Measurements from ENCODE around the gene LCNL1.

The LCNL1 gene

DNA sequence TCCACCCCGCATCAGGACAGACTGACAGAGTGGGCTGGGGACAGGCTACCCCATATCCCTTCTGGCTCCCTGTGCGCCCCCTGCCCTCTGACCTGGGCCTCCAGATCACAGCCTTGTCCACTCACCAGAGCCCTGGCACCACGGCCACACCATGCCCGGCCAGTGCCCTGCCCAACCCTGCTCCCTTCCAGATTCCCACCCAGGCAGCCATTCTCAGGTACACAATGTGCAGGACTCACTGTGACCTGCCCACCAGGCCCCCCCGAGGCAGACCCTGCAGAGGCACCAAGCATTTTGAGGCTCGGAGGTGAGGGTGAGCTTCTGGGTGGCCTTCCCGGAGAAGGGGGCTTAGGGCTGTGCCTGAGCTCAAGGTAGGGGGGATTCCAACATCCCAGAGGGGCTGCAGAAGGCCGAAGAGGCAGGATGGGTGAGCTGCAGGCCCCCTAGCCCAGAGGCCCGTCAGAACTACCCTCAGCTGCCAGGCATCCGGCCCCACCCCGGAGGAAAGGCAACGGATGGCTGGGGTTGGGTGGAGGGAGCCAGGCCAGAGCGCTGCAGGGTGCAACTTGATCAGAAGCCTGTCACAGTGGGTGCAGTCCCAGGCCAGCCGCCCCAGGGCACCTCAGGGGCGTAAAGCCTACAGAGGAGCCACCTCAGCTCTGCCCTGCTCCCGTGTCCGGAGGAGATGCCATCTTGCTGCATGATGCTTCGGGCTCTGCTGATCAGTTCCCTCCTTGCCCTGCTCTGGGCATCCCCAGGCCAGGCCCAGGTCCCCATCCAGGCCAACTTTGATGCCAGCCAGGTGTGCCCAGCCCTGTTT, at the start of gene LCNL1:
TSS of gene LCNL1 (plus strand) at position 762 of the 820 bp plus-strand sequence. CDS start 594 bp downstream, outside the sequence.
- DNase-seq, result no peak

DNA sequence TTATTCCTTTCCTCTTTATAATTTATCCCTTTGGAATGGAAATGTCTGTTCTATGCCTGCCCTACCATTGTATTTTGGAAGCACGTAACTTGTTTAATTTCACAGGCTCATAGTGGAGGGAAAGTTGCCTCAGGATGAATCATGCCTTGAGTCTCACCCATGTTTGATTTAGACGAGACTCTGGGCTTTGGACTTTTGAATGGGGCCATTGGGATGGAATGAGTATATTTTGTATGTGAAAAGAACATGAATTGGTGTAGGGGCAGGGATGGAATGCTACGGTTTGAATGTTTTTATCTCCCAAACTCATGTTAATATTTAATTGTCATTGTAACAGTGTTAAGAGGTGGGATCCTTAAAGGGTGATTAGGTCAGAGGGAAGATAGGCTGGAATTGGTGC, 48.5 kb upstream of the LCNL1 start:
- no peak for DNase-seq

GRCh38 chr9:136935651-136936050, 47.1 kb upstream of the LCNL1 start:
- DNase-seq, result no peak

DNA sequence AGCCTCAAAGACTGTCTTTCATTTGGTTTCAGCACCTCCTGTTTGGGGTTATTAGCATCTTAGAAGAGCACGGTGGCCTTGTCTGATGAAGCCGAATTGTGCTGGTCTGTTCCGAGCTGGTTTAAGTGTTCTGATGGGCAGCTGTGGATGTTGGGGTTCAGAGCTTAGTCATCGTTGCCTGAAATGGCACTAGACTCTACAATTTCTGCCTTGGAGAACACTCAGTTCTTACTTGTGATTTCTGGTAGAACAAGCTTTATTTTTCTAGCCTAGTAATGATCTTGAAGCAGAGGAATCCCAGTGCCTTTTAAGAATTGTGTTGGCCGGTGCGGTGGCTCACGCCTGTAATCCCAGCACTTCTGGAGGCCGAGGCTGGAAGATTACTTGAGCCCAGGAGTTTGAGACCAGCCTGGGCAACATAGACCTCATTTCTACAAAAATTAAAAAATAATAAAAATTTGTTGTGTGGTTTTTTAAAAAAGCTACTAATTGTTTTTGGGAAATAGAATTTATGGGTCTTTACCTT, 46.1 kb upstream of the LCNL1 start:
- no peak for DNase-seq

- no peak for DNase-seq
These were observed 45.4 kb upstream of the LCNL1 start for GRCh38 chr9:136937186-136938001.

DNA sequence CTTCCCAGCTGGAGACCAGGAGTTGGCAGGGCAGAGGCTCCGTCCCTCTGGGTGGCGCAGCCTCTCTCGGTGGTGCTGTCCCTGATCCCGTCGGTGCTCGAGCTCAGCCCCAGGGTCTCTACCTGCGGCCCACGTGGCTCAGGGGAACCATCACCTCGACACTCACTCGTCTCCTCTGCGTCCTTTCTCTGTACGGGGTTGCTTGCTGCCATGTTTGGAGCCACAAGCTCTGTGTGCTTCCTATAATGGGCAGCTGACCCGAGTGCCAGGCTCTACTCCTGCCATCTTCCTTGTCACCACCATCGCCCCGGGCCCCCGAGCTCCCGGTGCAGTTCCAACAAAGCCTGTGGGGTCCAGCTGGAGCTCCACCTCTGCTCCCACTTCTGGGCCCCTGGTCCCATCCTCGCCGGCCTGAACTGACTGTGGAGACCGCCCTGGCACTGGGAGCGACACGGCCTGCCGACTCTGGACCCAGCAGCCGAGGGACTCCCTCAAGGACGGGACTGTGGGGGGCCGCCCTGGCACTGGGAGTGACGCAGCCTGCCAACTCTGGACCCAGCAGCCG, 43.3 kb upstream of the LCNL1 start:
- DNase-seq, result no peak

DNA sequence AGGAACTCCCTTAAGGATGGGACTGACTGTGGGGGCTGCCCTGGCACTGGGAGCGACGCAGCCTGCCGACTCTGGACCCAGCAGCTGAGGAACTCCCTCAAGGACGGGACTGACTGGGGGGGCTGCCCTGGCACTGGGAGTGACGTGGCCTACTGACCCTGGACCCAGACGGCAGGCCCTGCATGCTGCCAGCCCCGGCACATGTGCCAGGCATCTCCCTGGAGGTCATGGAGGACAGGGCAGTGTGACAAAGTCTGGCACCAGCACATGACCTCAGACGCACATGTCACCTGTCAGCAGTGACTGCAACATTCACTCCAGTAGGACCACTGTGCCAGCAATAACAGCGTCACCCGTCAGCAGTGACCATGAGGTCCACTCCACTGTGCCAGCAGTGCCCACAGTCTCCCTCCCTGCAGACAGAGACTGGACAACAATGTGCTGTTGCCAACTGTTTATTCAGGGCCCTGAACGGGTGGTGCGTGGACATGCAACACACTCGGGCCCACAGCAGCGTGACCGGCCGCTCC, 42.7 kb upstream of the LCNL1 start:
- no peak for DNase-seq

DNA sequence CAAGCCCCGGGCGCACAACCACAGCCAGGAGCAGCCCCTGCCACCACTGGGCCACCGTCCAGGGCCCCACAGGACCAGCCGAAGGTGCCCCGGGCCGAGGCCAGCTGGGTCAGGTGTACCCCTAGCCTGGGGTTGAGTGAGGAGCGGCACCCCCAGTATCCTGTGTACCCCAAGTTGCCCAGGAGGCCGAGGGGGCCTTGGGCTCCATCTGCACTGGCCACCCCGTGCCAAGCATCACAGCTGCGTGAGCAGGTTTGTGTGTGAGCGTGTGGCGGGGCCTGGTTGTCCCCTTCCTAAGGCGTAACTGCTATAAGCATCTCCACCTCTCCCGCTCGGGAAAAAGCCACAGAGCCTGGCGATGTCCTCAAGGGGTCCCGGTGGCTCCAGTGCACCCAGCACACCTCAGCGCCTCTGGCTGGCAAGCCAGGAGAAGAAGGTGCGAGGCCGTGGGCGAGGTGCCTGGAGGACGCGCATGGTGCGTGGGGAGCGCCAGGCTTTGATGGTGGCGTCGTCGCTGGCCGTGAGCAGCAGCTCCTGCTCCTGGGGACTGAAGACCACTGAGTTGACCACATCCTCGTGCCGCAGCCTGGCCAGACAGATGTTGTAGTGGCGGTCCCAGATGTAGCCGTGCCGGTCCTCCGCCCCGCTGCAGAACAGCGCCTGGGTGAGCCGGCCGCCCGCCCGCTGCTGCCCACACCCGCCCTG, 42.1 kb upstream of the LCNL1 start:
- no peak for DNase-seq

DNA sequence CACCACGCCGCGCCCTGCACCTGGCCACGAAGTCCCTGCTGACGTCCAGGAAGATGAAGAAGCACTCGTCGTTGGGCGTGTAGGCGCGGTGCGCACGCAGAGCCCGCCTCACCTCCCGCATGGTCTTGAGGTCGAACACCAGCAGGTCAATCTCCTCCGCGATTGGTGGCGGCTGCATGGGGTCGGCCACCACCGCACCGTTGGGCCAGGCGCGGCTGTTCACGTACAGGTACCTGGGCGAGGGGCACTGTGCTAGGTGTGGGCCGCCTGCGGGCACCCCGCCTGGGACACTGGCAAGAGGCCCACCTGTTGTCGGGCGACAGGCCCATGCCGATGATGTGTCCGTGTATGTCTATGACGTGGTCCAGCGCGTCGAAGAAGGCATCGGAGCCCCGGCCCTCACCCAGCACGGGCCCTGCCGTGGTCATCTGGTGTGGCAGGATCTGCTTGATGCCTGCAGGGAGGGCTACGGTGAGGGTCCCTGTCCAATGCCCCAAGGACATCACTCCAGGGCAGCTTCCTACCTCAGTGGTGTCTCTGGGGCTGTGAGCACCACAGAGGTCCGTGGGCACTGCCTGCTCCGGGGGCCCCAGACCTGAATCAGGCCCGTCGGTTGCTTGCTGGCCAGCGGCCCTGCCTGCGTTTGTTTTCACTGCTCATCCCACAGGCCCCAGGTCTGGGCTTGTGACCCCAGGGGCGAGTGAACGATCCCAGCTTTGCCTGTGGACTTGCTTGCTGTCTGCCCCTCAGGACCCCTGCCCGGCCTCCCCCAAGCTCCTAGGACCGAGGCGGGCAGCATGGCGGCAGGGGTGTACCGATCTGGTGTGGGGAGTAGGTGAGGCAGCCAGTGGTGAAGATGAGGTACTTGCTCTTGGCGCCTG, 41.3 kb upstream of the LCNL1 start:
- no peak for DNase-seq

DNA sequence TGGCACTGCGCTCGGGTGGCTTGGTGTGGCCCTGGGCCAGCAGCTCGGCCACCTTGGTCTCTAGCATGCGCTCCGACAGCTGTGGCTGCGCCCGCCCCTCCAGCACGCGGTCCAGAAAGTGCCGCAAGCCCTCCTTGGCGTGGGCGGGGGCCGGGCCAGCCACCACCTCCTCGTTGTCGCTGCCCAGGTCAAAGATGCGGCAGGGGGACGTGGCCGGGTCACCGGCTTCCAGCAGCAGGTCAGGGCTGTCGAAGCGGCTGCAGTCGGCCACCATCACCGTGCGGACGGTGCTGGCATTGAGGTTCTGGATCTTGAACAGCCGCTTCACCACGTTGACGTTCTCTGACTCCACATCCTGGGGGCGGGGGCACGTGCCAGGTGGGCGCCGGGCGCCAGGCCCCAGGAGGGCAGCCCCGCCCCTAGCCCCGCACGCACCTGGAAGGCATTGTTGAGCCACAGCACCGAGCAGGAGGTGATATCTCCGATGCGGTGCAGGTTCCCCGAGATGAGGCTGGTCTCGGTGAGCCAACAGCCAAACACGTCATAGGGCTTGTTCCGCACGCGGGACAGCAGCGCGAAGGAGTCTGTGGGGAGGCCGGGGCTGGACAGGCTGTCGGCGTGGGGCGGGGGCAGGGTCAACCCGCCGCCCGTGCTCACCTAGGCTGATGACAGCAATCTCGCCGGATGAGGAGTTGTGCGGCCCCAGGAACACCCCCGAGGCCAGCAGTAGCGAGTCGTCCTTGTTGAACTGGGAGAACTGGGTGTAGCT, 40.5 kb upstream of the LCNL1 start:
- DNase-seq, result no peak

DNA sequence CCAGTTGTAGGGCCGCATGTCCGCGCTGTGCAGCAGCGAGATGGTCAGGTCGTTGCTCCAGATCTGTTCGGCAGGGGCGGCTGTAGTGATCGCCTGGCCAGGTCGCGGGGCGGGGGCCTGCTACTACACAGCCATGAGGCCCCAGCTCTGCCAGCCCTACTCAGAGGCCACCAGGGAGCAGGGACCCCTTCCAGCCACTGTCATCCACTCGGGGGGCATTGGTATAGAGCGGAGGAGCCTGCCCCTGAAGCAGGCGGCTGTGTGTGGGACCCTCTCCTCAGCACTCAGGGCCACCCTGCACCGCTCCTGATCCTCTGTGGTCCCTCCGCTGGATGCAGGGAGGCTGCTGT, 39.9 kb upstream of the LCNL1 start:
- DNase-seq, result no peak

DNA sequence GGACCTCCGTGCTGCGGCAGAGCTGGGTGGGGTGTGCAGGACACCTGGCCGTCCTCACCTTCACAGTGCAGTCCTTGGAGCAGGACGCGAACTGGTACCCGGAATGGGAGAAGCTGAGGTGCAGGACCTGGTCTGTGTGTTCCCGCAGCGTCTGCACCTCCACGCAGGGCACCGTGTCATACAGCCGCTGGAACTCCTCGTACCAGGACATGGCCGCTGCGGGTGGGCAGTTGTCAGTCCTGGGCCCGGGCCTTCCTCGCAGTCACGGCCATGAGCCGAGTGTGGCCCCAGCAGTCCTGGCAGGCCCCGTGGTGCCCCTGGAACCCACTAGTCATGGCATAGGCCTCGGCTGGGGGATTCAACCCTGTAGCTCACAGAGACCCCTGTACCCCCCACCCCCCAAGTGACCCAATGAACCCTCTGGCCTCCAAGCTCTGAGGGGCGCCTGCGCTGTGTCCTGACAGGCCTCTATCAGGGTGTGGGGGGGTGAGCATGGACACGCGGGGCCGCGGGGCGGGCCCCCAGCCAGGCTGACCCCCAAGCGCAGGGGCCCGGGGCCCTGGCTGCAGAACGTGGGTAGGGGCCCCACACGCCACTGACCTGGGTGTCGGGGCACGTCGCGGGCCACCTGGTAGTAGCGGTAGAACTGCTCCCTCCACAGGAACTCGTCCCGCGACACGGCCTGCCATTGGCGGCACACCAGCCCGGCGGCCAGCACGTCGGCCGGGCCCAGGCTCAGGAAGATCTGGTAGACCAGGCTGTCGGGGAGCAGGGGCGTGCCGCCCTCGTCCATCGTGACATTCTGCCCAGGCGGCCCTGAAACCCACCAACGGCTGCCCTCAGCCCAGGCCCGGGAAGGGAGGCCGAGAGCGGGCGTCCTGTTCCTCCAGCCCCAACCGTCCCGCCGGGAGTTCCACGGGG, 39.2 kb upstream of the LCNL1 start:
- DNase-seq, result peak; percentile 59

DNA sequence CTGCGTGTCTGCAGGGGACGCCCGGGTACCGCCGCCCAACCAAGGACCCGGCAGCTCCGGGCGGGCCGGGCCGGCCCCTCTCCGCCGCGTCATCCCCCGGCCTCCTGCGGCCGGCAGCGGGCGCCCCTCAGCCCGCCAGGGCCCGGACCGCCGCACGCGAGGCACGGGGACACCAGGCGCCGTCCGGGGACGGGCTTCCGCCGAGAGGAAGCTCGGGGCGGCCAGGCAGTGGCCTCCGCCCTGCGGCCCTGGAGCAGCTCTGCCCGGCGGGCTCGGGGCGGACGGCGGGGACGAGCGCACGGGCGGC, 38.6 kb upstream of the LCNL1 start:
- no peak for DNase-seq

GRCh38 chr9:136944519-136945332, 38.1 kb upstream of the LCNL1 start, which contains the start of the genes C8G and FBXW5:
C8G (plus strand) TSS chr9:136945243; CDS start chr9:136945321, 78 bp downstream.
FBXW5 (minus strand) TSS chr9:136944738; CDS start chr9:136944083, 655 bp downstream.
- DNase-seq, result peak; percentile 96

- DNase-seq, result no peak
These were observed 37.2 kb upstream of the LCNL1 start for GRCh38 chr9:136945333-136946227.

- no peak for DNase-seq
These were observed 36.4 kb upstream of the LCNL1 start for GRCh38 chr9:136946228-136947027.

Measured in activated CD4-positive, alpha-beta T cell treated with anti-CD3 and anti-CD28 coated beads for 48 hours (primary cell).